Muscle layer of duodenum (tissue), 2 donors: ENCODE data around the gene NAA25.

Experiments
- H3K27ac ChIP-seq: one replicate; pipeline ENCODE4 v1.7.0; 2013; ENCODE audit warnings: mild to moderate bottlenecking, low read length
- H3K27me3 ChIP-seq: one replicate; pipeline ENCODE4 v1.7.0; 2013; ENCODE audit warnings: low read depth, mild to moderate bottlenecking, control low read depth, low read length
- H3K36me3 ChIP-seq, 2 donors: one replicate each; pipeline ENCODE4 v1.7.0; 2013; ENCODE audit warnings: low read length in 2 of 2, control low read depth in 1 of 2, mild to moderate bottlenecking in 1 of 2; ENCODE audit not compliant: insufficient read depth in 2 of 2, control insufficient read depth in 1 of 2
- H3K4me1 ChIP-seq, 2 donors: one replicate each; pipeline ENCODE4 v1.7.0; 2013; ENCODE audit warnings: low read length in 2 of 2, mild to moderate bottlenecking in 2 of 2, control low read depth in 1 of 2, moderate library complexity in 1 of 2; ENCODE audit not compliant: insufficient read depth in 2 of 2, control insufficient read depth in 1 of 2
- H3K4me3 ChIP-seq, 2 donors: one replicate each; pipeline ENCODE4 v1.7.0; 2013; ENCODE audit warnings: low read length in 2 of 2, low read depth in 1 of 2, mild to moderate bottlenecking in 1 of 2
- H3K9me3 ChIP-seq, 2 donors: one replicate each; pipeline ENCODE4 v1.7.0; 2013; ENCODE audit warnings: low read length in 2 of 2, control low read depth in 1 of 2, mild to moderate bottlenecking in 1 of 2; ENCODE audit not compliant: control insufficient read depth in 1 of 2
- donor health status: healthy.

Gene NAA25

DNA sequence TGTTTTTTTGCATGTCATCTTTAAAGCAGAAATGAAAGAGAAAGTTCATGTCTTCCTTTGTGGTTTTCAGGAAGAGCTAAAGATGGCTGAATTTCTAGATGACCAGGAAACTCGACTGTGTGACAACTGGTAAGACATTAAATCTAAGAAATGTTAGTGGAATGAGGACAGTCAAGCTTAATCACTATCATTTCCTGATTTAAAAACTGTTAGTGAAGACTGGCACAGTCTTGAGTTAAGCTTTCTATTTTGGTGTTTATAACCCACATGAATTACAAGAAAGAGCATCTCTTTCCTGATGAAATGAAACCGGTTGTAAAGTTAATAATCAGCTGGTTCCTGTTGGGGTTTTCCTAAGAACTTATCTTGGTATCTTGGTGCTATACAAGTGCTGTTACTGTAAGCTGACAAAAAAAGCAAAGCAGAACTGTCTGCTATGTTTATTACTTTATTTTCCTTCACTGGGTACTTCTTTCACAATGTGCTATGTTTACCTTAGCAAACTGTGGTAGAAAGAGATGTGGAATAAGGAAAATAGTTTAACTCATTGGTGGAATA, 21.9 kb upstream of the NAA25 start:
- H3K4me3 ChIP-seq: peak overlapping the region; percentile 1 to 22
- no peaks in the 10 kb centered on the region for H3K9me3 ChIP-seq
- H3K27ac ChIP-seq: peak overlapping the region; percentile 78
- no peaks in the 10 kb centered on the region for H3K27me3 ChIP-seq
- H3K36me3 ChIP-seq: peaks cover 11 to 15% of the 10 kb centered on the region in 2 donors
- H3K4me1 ChIP-seq: peaks cover 16 to 37% of the 10 kb centered on the region in 2 donors

DNA sequence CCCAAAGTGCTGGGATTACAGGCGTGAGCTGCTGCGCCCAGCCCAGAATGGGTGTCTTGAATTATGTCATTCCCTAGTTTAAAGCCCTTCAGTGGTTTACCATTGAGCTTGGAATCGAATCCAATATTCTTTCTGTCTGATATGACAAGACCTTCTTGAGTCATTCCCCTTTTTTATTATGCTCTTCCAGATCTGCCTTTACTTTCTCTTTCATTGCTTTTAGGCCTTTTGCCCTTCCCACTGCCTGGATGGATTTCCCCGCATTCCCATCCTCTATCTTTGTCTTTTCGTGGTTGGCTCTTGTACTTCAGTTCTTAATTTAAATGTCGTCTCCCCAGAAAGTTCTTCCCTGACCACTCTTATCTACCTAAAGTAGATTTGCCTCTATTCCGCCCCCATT, 18.3 kb upstream of the NAA25 start:
- no peaks in the 10 kb centered on the region for H3K27me3 ChIP-seq
- H3K4me3 ChIP-seq: peak overlapping the region; percentile 33 to 70
- no peak overlapping the region for H3K27ac ChIP-seq
- H3K4me1 ChIP-seq: peaks cover 19 to 32% of the 10 kb centered on the region in 2 donors
- no peaks in the 10 kb centered on the region for H3K9me3 ChIP-seq
- H3K36me3 ChIP-seq: peaks cover 0 to 3% of the 10 kb centered on the region in 2 donors

- H3K27ac ChIP-seq: peak overlapping the region; percentile 84
- H3K4me1 ChIP-seq: peaks cover 16 to 24% of the 10 kb centered on the region in 2 donors
- H3K27me3 ChIP-seq: no peaks in the 10 kb centered on the region
- peak overlapping the region; percentile 70 to 90 for H3K4me3 ChIP-seq
- H3K9me3 ChIP-seq: no peaks in the 10 kb centered on the region
- no peaks in the 10 kb centered on the region for H3K36me3 ChIP-seq
Observed at GRCh38 chr12:112126000-112126438, 17.4 kb upstream of the NAA25 start.

GRCh38 chr12:112125250-112125999, 16.8 kb upstream of the NAA25 start, which contains the start of gene TRAFD1:
Gene TRAFD1 (plus strand): TSS chr12:112125560. CDS start chr12:112130523, 4,963 bp downstream.
- Histone ChIP-seq H3K9me3 (no peaks in the 10 kb centered on the region), H3K4me3 (peak within 1 kb of the TSS; percentile 70 to 90), H3K36me3 (no peaks in the 10 kb centered on the region), H3K27me3 (no peaks in the 10 kb centered on the region), H3K4me1 (peaks cover 11 to 22% of the 10 kb centered on the region in 2 donors), H3K27ac (peak within 1 kb of the TSS; percentile 84)

GRCh38 chr12:112124918-112125249, 16.3 kb upstream of the NAA25 start:
- H3K4me3 ChIP-seq: no peak overlapping the region
- H3K27me3 ChIP-seq: no peaks in the 10 kb centered on the region
- peaks cover 11 to 22% of the 10 kb centered on the region in 2 donors for H3K4me1 ChIP-seq
- H3K36me3 ChIP-seq: no peaks in the 10 kb centered on the region
- H3K9me3 ChIP-seq: no peaks in the 10 kb centered on the region
- H3K27ac ChIP-seq: no peak overlapping the region

- Histone ChIP-seq H3K36me3 (no peaks in the 10 kb centered on the region), H3K9me3 (no peaks in the 10 kb centered on the region), H3K4me1 (peaks cover 11 to 15% of the 10 kb centered on the region in 2 donors), H3K4me3 (peak overlapping the region in 1 of 2 donors; percentile 37), H3K27me3 (no peaks in the 10 kb centered on the region), H3K27ac (peak overlapping the region; percentile 74)
Observed at GRCh38 chr12:112122823-112123690, 14.5 kb upstream of the NAA25 start.

- Histone ChIP-seq H3K9me3 (no peaks in the 10 kb centered on the region), H3K36me3 (no peaks in the 10 kb centered on the region), H3K4me3 (no peak overlapping the region), H3K27ac (peak overlapping the region; percentile 33), H3K27me3 (no peaks in the 10 kb centered on the region), H3K4me1 (peaks cover 11 to 15% of the 10 kb centered on the region in 2 donors)
Observed at GRCh38 chr12:112121780-112122565, 13.4 kb upstream of the NAA25 start.

DNA sequence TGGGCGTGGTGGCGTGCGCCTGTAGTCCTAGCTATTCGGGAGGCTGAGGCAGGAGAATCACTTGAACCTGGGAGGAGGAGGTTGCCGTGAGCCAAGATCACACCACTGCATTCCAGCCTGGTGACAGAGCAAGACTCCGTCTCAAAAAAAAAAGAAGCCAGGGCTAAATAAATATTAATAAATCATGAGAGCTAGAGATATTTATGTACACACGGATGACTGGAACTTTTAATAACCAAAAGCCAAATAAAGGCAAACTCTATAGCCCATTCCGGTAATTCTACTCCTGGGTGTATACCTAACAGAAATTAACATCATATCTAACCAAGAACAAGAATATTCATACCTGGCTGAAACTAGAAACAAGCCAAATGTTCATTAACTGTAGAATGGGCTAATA, 9.1 kb upstream of the NAA25 start:
- Histone ChIP-seq H3K36me3 (no peaks in the 10 kb centered on the region), H3K4me1 (no peaks in the 10 kb centered on the region), H3K27me3 (no peaks in the 10 kb centered on the region), H3K27ac (no peak overlapping the region), H3K9me3 (no peaks in the 10 kb centered on the region), H3K4me3 (no peak overlapping the region)

DNA sequence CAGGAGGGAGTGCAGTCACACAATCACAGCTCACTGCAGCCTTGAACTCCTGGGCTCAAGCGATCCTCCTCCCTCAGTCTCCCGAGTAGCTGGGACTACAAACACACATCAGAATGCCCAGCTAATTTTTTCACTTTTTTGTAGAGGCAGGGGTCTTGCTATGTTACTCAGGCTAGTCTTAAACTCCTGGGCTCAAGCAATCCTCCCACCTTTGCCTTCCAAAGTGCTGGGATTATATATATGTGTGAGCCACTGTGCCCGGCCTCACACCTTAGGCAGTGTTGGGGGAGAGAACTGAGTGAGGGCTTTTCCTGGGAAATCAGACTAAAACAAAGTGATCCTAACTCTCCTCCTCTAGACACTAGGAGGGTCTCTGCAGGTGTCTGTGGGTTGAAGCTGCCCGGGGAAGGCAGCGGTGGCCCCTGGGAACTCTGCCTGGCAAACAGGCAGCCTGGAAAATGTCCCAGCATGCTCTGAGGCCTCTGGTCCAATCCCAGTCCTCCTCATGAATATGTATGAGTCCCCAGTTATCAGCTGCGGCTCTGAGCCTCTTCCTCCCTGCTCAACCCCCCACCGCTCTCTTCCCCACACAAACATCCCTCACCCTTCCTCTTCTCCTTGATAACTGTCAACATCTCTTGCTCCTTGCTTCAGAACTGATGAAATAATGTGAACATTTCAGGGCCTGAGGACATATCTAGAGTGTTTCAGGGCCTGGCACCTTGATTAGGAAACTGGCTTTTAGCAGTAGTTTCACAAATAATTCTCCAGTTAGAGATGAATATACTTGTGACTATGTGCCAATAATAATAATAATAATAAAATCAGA, 7.9 kb upstream of the NAA25 start:
- H3K4me1 ChIP-seq: no peaks in the 10 kb centered on the region
- no peak overlapping the region for H3K4me3 ChIP-seq
- H3K9me3 ChIP-seq: no peaks in the 10 kb centered on the region
- H3K27ac ChIP-seq: peak overlapping the region; percentile 16
- no peaks in the 10 kb centered on the region for H3K36me3 ChIP-seq
- no peaks in the 10 kb centered on the region for H3K27me3 ChIP-seq

DNA sequence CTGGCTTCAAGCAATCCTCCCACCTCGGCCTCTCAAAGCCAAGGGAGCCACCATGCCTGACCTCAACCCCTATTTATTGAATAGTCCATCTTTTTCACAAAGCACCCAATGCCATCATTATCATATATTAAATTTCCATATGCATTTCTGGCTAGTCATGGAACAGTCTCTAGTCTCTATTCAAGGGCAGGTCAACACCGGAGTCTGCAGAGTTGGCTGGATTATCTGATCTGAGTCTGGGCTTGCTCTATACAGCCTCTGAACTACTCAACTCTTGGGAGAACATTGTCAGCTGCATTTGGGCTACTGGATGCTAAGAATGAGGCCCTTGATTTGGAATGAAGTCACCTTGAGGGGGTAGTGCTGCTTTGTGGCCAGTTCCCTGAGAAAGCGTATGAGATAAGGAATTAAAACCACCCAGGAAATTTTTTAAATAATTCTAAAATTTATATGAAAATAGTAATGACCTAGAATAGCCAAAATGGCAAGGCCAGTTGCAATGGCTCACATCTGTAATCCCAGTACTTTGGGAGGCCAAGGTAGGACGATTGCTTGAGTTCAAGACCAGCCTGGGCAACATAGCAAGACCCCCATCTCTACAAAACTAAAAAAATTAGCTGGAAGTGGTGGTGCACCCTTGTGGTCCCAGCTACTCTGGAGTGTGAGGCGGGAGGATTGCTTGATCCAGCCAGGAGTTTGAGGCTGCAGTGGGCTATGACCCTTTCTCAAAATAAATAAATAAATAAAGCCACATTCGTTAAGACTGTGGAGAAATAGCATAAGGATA, 6.9 kb upstream of the NAA25 start:
- H3K27ac ChIP-seq: no peak overlapping the region
- H3K4me1 ChIP-seq: no peaks in the 10 kb centered on the region
- H3K36me3 ChIP-seq: no peaks in the 10 kb centered on the region
- H3K27me3 ChIP-seq: no peaks in the 10 kb centered on the region
- H3K4me3 ChIP-seq: no peak overlapping the region
- no peaks in the 10 kb centered on the region for H3K9me3 ChIP-seq
